HEK293T (cell line): Measurements from ENCODE around the gene NR6A1.

Source experiments
- CTCF ChIA-PET: fragments of 350-600 bp; formaldehyde crosslinking; extraction: SDS; loops from one replicate; lab custom pipeline; 2021; ENCODE audit warnings: antibody characterized with exemption, inconsistent platforms; lab: Yijun Ruan, JAX
- POLR2A ChIA-PET: fragments of 350-600 bp; formaldehyde crosslinking; extraction: SDS; loops from one replicate; lab custom pipeline; 2020; ENCODE audit warnings: antibody characterized with exemption, inconsistent platforms; lab: Yijun Ruan, JAX
- DNase-seq: peaks from one replicate; pipeline ENCODE4 v3.0.0; 2012; ENCODE audit warnings: mixed read lengths; ENCODE audit errors: extremely low spot score
- ARNT ChIP-seq: fragments of 450-650 bp; IDR thresholded peaks from 2 replicates; pipeline ENCODE4 v1.6.1; 2017; ENCODE audit warnings: mild to moderate bottlenecking
- BHLHE40 ChIP-seq: fragments of 450-650 bp; IDR thresholded peaks from 2 replicates; pipeline ENCODE4 v1.6.1; 2016; ENCODE audit warnings: mild to moderate bottlenecking, moderate library complexity, borderline replicate concordance
- CTBP1 ChIP-seq: fragments of 450-650 bp; IDR thresholded peaks from 2 replicates; pipeline ENCODE4 v1.6.1; 2016; ENCODE audit warnings: borderline replicate concordance
- ELF4 ChIP-seq: fragments of 450-650 bp; IDR thresholded peaks from 2 replicates; pipeline ENCODE4 v1.6.1; 2017; ENCODE audit warnings: antibody characterized with exemption
- FOXA1 ChIP-seq: fragments of 450-650 bp; IDR thresholded peaks from 2 replicates; pipeline ENCODE4 v1.6.1; 2016; ENCODE audit warnings: mild to moderate bottlenecking
- FOXK2 ChIP-seq: fragments of 450-650 bp; IDR thresholded peaks from 2 replicates; pipeline ENCODE4 v1.6.1; 2016; ENCODE audit warnings: mild to moderate bottlenecking
- FOXM1 ChIP-seq: fragments of 450-650 bp; IDR thresholded peaks from 2 replicates; pipeline ENCODE4 v1.6.1; 2017; ENCODE audit warnings: mild to moderate bottlenecking, borderline replicate concordance
- HDGF ChIP-seq: fragments of 450-650 bp; IDR thresholded peaks from 2 replicates; pipeline ENCODE4 v1.6.1; 2017; ENCODE audit warnings: antibody characterized with exemption, borderline replicate concordance
- L3MBTL2 ChIP-seq: fragments of 450-650 bp; conservative IDR thresholded peaks from 2 replicates; pipeline ENCODE4 v1.6.1; 2016; ENCODE audit warnings: mild to moderate bottlenecking
- LEF1 ChIP-seq: fragments of 450-650 bp; IDR thresholded peaks from 2 replicates; pipeline ENCODE4 v1.6.1; 2017; ENCODE audit warnings: mild to moderate bottlenecking, borderline replicate concordance
- NFRKB ChIP-seq: fragments of 450-650 bp; IDR thresholded peaks from 2 replicates; pipeline ENCODE4 v1.6.1; 2016; ENCODE audit warnings: mild to moderate bottlenecking, moderate library complexity
- PKNOX1 ChIP-seq: fragments of 450-650 bp; IDR thresholded peaks from 2 replicates; pipeline ENCODE4 v1.6.1; 2016
- SP1 ChIP-seq: fragments of 450-650 bp; IDR thresholded peaks from 2 replicates; pipeline ENCODE4 v1.6.1; 2017
- SUZ12 ChIP-seq: fragments of 450-650 bp; IDR thresholded peaks from 2 replicates; pipeline ENCODE4 v1.6.1; 2016; ENCODE audit warnings: mild to moderate bottlenecking
- TARDBP ChIP-seq: fragments of 450-650 bp; IDR thresholded peaks from 2 replicates; pipeline ENCODE4 v1.6.1; 2016
- ZNF384 ChIP-seq: fragments of 450-650 bp; IDR thresholded peaks from 2 replicates; pipeline ENCODE4 v1.6.1; 2016

Gene NR6A1

GRCh38 chr9:124782661-124783574, 11.8 kb upstream of the NR6A1 start:
- ChIA-PET CTCF (interaction anchor here (2.1 kb wide), 1 partner anchor 70 kb away, joined by 6 read pairs; the partner anchor contains the start of gene WDR38), POLR2A (no interaction called here)
- TF ChIP-seq PKNOX1 (no peak), L3MBTL2 (no peak), FOXM1 (no peak), SP1 (no peak), FOXA1 (no peak), HDGF (no peak)
- no peak for DNase-seq

GRCh38 chr9:124781967-124782660, 11.0 kb upstream of the NR6A1 start:
- no peak for TF ChIP-seq FOXK2
- TF ChIP-seq PKNOX1 = no peak
- TF ChIP-seq CTBP1 = no peak
- no peak for TF ChIP-seq FOXA1
- no peak for TF ChIP-seq HDGF
- no peak for TF ChIP-seq ARNT
- TF ChIP-seq LEF1 = no peak
- TF ChIP-seq FOXM1 = no peak
- TF ChIP-seq NFRKB = no peak
- TF ChIP-seq TARDBP = no peak
- no peak for TF ChIP-seq ELF4
- TF ChIP-seq L3MBTL2 = no peak
- POLR2A ChIA-PET = no interaction called here
- no peak for DNase-seq
- CTCF ChIA-PET = interaction anchor here (2.1 kb wide), 1 partner anchor 71 kb away, joined by 6 read pairs; the partner anchor contains the start of gene WDR38

GRCh38 chr9:124780757-124781151, 9.6 kb upstream of the NR6A1 start:
- CTCF ChIA-PET = no interaction called here
- POLR2A ChIA-PET = no interaction called here
- DNase-seq = no peak
- TF ChIP-seq BHLHE40 = no peak

- ChIA-PET POLR2A (interaction anchor here (0.7 to 1.3 kb wide), 5 partner anchors 9 to 87 kb away, joined by 3 to 4 read pairs (median 4); partner anchors contain the start of gene NR6A1), CTCF (interaction anchor here (0.8 to 1.8 kb wide), 6 partner anchors 22 to 114 kb away, joined by 3 to 30 read pairs (median 3); partner anchors contain the start of gene WDR38)
- no peak for DNase-seq
Measured at GRCh38 chr9:124780060-124780756, 9.1 kb upstream of the NR6A1 start.

GRCh38 chr9:124779368-124780059, 8.4 kb upstream of the NR6A1 start:
- DNase-seq = no peak
- TF ChIP-seq ARNT (no peak), TARDBP (no peak)
- ChIA-PET POLR2A (interaction anchor here (0.7 to 1.3 kb wide), 7 partner anchors 8 to 88 kb away, joined by 3 to 4 read pairs (median 4); partner anchors contain the start of genes ARPC5L and NR6A1), CTCF (interaction anchor here (0.8 to 1.8 kb wide), 7 partner anchors 23 to 114 kb away, joined by 3 to 30 read pairs (median 3); partner anchors contain the start of gene WDR38)

More at GRCh38 chr9:124780060-124780756, 9.1 kb upstream of the NR6A1 start:
- TF ChIP-seq NFRKB = no peak
- TF ChIP-seq FOXK2 = no peak
- TF ChIP-seq FOXM1 = no peak
- TF ChIP-seq CTBP1 = no peak
- no peak for TF ChIP-seq TARDBP
- TF ChIP-seq FOXA1 = no peak

GRCh38 chr9:124778575-124779367, 7.7 kb upstream of the NR6A1 start:
- TF ChIP-seq ZNF384 = no peak
- no peak for TF ChIP-seq TARDBP
- no peak for TF ChIP-seq NFRKB
- TF ChIP-seq LEF1 = no peak
- TF ChIP-seq ARNT = no peak
- no peak for TF ChIP-seq ELF4
- TF ChIP-seq PKNOX1 = no peak
- TF ChIP-seq CTBP1 = no peak
- no peak for TF ChIP-seq FOXA1
- no peak for TF ChIP-seq FOXM1
- TF ChIP-seq SUZ12 = no peak
- TF ChIP-seq SP1 = no peak
- ChIA-PET POLR2A (interaction anchor here (0.7 to 1.3 kb wide), 6 partner anchors 8 to 89 kb away, joined by 3 to 4 read pairs (median 4); partner anchors contain the start of genes ARPC5L and NR6A1), CTCF (interaction anchor here (0.8 to 1.8 kb wide), 7 partner anchors 23 to 115 kb away, joined by 3 to 30 read pairs (median 3); partner anchors contain the start of gene WDR38)
- DNase-seq = no peak
